ENCODE results near the gene ATP8B1.

- no peak for TF ChIP-seq EZH2phosphoT487 (IDR thresholded peaks at IDR 0.05; ENCODE audit: insufficient read depth, low read depth)
- no peak for TF ChIP-seq EZH2 (IDR thresholded peaks at IDR 0.05; ENCODE audit: insufficient read depth, poor library complexity, severe bottlenecking)
Observed at GRCh38 chr18:57789759-57790158, 13.4 kb downstream of the ATP8B1 start.

All from GM23248 (cell line).